K562 (cell line): ENCODE results near the gene BTG2. TPM values are rescaled to one million over a fixed set of nuclear protein-coding genes. Genes with fewer than 3 reads are reported as not detected.

Experiments used
- C11orf30 ChIP-seq: fragments of 450-650 bp; IDR thresholded peaks from 2 replicates; pipeline ENCODE4 v1.6.1; 2016; ENCODE audit warnings: low read depth, mild to moderate bottlenecking
- CC2D1A ChIP-seq: fragments of 450-650 bp; IDR thresholded peaks from 2 replicates; pipeline ENCODE4 v1.6.1; 2017; ENCODE audit warnings: mild to moderate bottlenecking
- FOXO4 ChIP-seq: fragments of 450-650 bp; formaldehyde crosslinking; IDR thresholded peaks from 2 replicates; pipeline ENCODE4 v1.4.0; 2020; ENCODE audit warnings: mild to moderate bottlenecking, moderate library complexity
- HDAC3 ChIP-seq: fragments of 450-650 bp; IDR thresholded peaks from 2 replicates; pipeline ENCODE4 v1.6.1; 2018; ENCODE audit warnings: borderline replicate concordance, mild to moderate bottlenecking, moderate library complexity; ENCODE audit not compliant: partially characterized antibody
- HNRNPL ChIP-seq: fragments of 200-400 bp; formaldehyde crosslinking; IDR thresholded peaks from 2 replicates; pipeline ENCODE4 v1.6.1; 2017; ENCODE audit warnings: low read depth, mild to moderate bottlenecking, low read length
- LCOR ChIP-seq: sonication (generic); formaldehyde crosslinking; IDR thresholded peaks from 2 replicates; pipeline ENCODE4 v1.8.0; 2022; ENCODE audit warnings: mild to moderate bottlenecking, missing genetic modification reagents
- MAZ ChIP-seq, 2 experiments: fragments of 450-650 bp in 1 of 2; sonication (generic) in 1 of 2; formaldehyde crosslinking; IDR thresholded peaks in 1 of 2; conservative IDR thresholded peaks in 1 of 2; 2 replicates each; pipeline versions ENCODE4 v1.4.0 to v1.5.0; 2020; ENCODE audit warnings: mild to moderate bottlenecking in 1 of 2, missing genetic modification reagents in 1 of 2
- MTA2 ChIP-seq: fragments of 450-650 bp; IDR thresholded peaks from 2 replicates; pipeline ENCODE4 v1.6.1; 2016; ENCODE audit warnings: low read depth
- NFYB ChIP-seq: IDR thresholded peaks from 2 replicates; pipeline ENCODE4 v1.6.1; 2011; ENCODE audit warnings: mild to moderate bottlenecking, moderate library complexity; ENCODE audit not compliant: insufficient read length; ENCODE audit errors: extremely low read depth
- PHF20 ChIP-seq: fragments of 450-650 bp; IDR thresholded peaks from 2 replicates; pipeline ENCODE4 v1.6.1; 2018; ENCODE audit not compliant: partially characterized antibody
- PPARD ChIP-seq: fragments of 250-450 bp; sonication (Bioruptor Pico); IDR thresholded peaks from 2 replicates; pipeline ENCODE4 v1.8.0; 2022; ENCODE audit warnings: inconsistent platforms, mild to moderate bottlenecking, moderate library complexity
- PTTG1 ChIP-seq: fragments of 450-650 bp; IDR thresholded peaks from 2 replicates; pipeline ENCODE4 v1.6.1; 2016; ENCODE audit warnings: low read depth, mild to moderate bottlenecking, missing genetic modification characterization, missing compliant biosample characterization
- RREB1 ChIP-seq: fragments of 250-450 bp; sonication (Bioruptor Pico); IDR thresholded peaks from 2 replicates; pipeline ENCODE4 v1.4.0; 2020
- SMARCB1 ChIP-seq: IDR thresholded peaks from 2 replicates; pipeline ENCODE4 v1.6.1; 2011; ENCODE audit warnings: improper control_type of control experiment, low read depth; ENCODE audit not compliant: insufficient read length
- U2AF2 ChIP-seq: fragments of 200-400 bp; formaldehyde crosslinking; optimal IDR thresholded peaks from 2 replicates; pipeline ENCODE3; 2017; ENCODE audit warnings: low read depth, mild to moderate bottlenecking, low read length
- ZBTB26 ChIP-seq: fragments of 450-650 bp; formaldehyde crosslinking; IDR thresholded peaks from 2 replicates; pipeline ENCODE4 v1.4.0; 2022; ENCODE audit warnings: missing genetic modification characterization
- ZNF41 ChIP-seq: fragments of 250-450 bp; sonication (Bioruptor Pico); conservative IDR thresholded peaks from 2 replicates; pipeline ENCODE4 v1.4.0; 2020; ENCODE audit warnings: mild to moderate bottlenecking
- polyA plus RNA-seq, 8 experiments: library from polyadenylated mRNA; depleted of rRNA in 4 of 8; stranded (reverse) in 5 of 8; unstranded in 3 of 8; fragments of >200 nt; fragmentation: Nextera tagmentation in 2 of 8; fragmentation: Illumina TruSeq in 1 of 8; extraction: Ambion mirVana in 2 of 8; extraction: Trizol in 1 of 8; gene quantifications; 2 replicates each; pipeline versions ENCODE4 v1.2.1 to v1.2.3, GENCODE V29; 2011 to 2014; ENCODE audit warnings: inconsistent platforms in 1 of 8, missing spikeins in 1 of 8
- total RNA-seq, 7 experiments: library from RNA; depleted of rRNA in 6 of 7; stranded (reverse); fragments of >200 nt in 6 of 7; fragmentation: Illumina TruSeq in 2 of 7; extraction: Trizol in 2 of 7; gene quantifications; 2 replicates each; pipeline versions ENCODE4 v1.2.1 to v1.2.3, GENCODE V29; 2011 to 2021; ENCODE audit warnings: low replicate concordance in 1 of 7
- TF ChIP-seq, protein P1 (sequence below): sonication (generic); IDR thresholded peaks from 2 replicates; pipeline ENCODE4 v1.6.1; 2016

Gene BTG2
- total and polyA plus RNA-seq, 9 of the 15 experiments (the other 6 are each of a cell fraction or from before 2014, with no cell fraction given), result 2.3 to 41.9 (median 8.7) TPM

DNA sequence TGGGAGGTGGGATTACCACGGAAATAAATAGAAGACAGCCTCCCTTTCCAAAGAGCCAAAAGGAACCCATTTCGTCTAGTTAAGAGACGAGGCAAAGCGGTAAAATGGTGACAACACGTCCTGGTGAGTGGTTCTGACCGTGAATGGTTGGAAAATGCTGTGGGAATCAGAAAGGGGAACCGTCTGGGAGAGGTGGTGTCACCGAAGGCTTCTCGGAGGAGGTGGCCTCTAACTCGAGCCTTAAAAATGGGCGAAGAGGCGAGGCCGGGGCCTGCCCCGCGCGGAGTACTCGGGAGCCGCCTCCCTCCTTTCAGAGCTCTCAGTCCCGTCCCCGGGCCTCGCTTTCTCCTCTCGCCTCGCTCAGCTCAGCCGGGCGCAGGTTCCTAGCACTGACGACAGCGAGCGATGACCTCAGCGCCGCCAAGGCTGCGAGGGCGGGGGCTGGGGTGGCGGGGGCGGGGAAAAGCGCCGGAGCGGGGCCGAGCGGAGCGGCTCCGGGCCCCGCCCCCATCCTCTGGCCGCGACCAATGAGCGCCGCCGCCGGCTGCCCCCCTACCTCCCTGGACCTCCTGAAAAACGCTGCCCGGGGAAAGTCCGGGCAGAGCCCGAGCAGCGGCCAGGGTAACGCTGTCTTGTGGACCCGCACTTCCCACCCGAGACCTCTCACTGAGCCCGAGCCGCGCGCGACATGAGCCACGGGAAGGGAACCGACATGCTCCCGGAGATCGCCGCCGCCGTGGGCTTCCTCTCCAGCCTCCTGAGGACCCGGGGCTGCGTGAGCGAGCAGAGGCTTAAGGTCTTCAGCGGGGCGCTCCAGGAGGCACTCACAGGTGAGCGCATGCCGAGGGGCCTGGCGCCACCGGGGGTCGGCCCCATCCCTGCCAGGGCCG, at the start of gene BTG2 (continued):
- TF ChIP-seq RREB1 (CRISPR knock-in tag) (no peak; the same call in 1 of the 2 replicates), PTTG1 (tag) (no peak), U2AF2 (no peak), PHF20 (peak; percentile 23), C11orf30 (no peak), CC2D1A (0 out of 2 replicates have a peak, but pooled peaks have one; percentile 16), HDAC3 (peak; percentile 45), MAZ (CRISPR knock-in tag; conservative IDR thresholded peaks at IDR 0.05 in 1 of 2, IDR thresholded peaks at IDR 0.05 in 1 of 2) (peak; percentile 80 to 82), SMARCB1 (no peak), LCOR (CRISPR knock-in tag) (peak; percentile 43; the same call in 1 of the 2 replicates), MTA2 (no peak), PPARD (CRISPR knock-in tag) (no peak), HNRNPL (peak; percentile 67; the same call in 1 of the 2 replicates), ZNF41 (CRISPR knock-in tag) (no peak), FOXO4 (CRISPR knock-in tag) (no peak), NFYB (no peak), ZBTB26 (CRISPR knock-in tag) (no peak)
- TF ChIP-seq, protein P1, sequence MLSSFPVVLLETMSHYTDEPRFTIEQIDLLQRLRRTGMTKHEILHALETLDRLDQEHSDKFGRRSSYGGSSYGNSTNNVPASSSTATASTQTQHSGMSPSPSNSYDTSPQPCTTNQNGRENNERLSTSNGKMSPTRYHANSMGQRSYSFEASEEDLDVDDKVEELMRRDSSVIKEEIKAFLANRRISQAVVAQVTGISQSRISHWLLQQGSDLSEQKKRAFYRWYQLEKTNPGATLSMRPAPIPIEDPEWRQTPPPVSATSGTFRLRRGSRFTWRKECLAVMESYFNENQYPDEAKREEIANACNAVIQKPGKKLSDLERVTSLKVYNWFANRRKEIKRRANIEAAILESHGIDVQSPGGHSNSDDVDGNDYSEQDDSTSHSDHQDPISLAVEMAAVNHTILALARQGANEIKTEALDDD, result 0 out of 2 replicates have a peak, but pooled peaks have one; percentile 20
